PC-9 (cell line): ENCODE data around the gene NCDN. TPM values are rescaled to one million over a fixed set of nuclear protein-coding genes. Genes with fewer than 3 reads are reported as not detected.
"Not testable (repeated sequence)": the region's sequence is repeated elsewhere in the genome, so short reads cannot be mapped to it uniquely, and the experiment has no call there.

Source experiments
- BruUV-seq: library from RNA; stranded (reverse); fragments of 400-500 nt; replicated peaks from 2 replicates; lab custom pipeline; 2021; lab: Mats Ljungman, UMichigan
- CTCF ChIA-PET: fragments of 300-600 bp; sonication (Branson Sonifier 250); formaldehyde crosslinking; loops from one replicate; lab custom pipeline; 2022; ENCODE audit warnings: antibody characterized with exemption; lab: Charles Lee
- POLR2A ChIA-PET: fragments of 300-600 bp; sonication (Branson Sonifier 250); formaldehyde crosslinking; loops from one replicate; lab custom pipeline; 2022; ENCODE audit warnings: antibody characterized with exemption; ENCODE audit not compliant: unreplicated experiment; lab: Charles Lee
- DNase-seq, 2 experiments: peaks; one replicate each; pipeline versions ENCODE4 v3.0.0 to v3.0.0-alpha.2; 2015 to 2022; ENCODE audit warnings: mixed read lengths in 1 of 2
- H2AFZ ChIP-seq: fragments of 200-600 bp; sonication (generic); 2 replicates; pipeline ENCODE4 v1.8.1; 2017; ENCODE audit warnings: antibody characterized with exemption
- H3F3A ChIP-seq: fragments of 200-600 bp; sonication (generic); 2 replicates; pipeline ENCODE4 v1.8.1; 2017; ENCODE audit warnings: antibody characterized with exemption, mild to moderate bottlenecking, low read depth; ENCODE audit not compliant: insufficient read depth
- H3K27ac ChIP-seq: fragments of 200-600 bp; sonication (generic); 2 replicates; pipeline ENCODE4 v1.6.1; 2016; ENCODE audit warnings: mixed run types
- H3K27me3 ChIP-seq: fragments of 200-600 bp; sonication (generic); 2 replicates; pipeline ENCODE4 v1.6.1; 2016; ENCODE audit warnings: low read depth, mixed run types; ENCODE audit not compliant: insufficient read depth
- H3K36me3 ChIP-seq: fragments of 200-600 bp; sonication (generic); 2 replicates; pipeline ENCODE4 v1.6.1; 2016; ENCODE audit warnings: low read depth, mixed run types
- H3K4me1 ChIP-seq: fragments of 200-600 bp; sonication (generic); replicated peaks from 2 replicates; pipeline ENCODE4 v1.6.1; 2016; ENCODE audit warnings: mixed run types; ENCODE audit not compliant: insufficient read depth
- H3K4me2 ChIP-seq: fragments of 200-600 bp; sonication (generic); 2 replicates; pipeline ENCODE4 v1.6.1; 2017; ENCODE audit warnings: mixed run types
- H3K4me3 ChIP-seq: fragments of 200-600 bp; sonication (generic); 2 replicates; pipeline ENCODE4 v1.6.1; 2016; ENCODE audit warnings: mixed run types
- H3K79me2 ChIP-seq: fragments of 200-600 bp; sonication (generic); 2 replicates; pipeline ENCODE4 v1.6.1; 2017; ENCODE audit warnings: low read depth, mixed run types
- H3K9me2 ChIP-seq: fragments of 200-600 bp; sonication (generic); 2 replicates; pipeline ENCODE4 v1.8.1; 2017; ENCODE audit warnings: mild to moderate bottlenecking; ENCODE audit not compliant: insufficient read depth
- H3K9me3 ChIP-seq: fragments of 200-600 bp; sonication (generic); 2 replicates; pipeline ENCODE4 v1.8.1; 2016; ENCODE audit warnings: low read depth; ENCODE audit not compliant: insufficient read depth
- H4K20me1 ChIP-seq: fragments of 200-600 bp; sonication (generic); 2 replicates; pipeline ENCODE4 v1.8.1; 2017; ENCODE audit not compliant: insufficient read depth
- EZH2 ChIP-seq: fragments of 200-600 bp; sonication (generic); IDR thresholded peaks from 2 replicates; pipeline ENCODE4 v1.8.0; 2017; ENCODE audit warnings: antibody characterized with exemption, low read depth
- intact Hi-C: fragments of 100-400 bp; cut with micrococcal nuclease; formaldehyde crosslinking; loops from one replicate; pipeline ENCODE4 v1.10.0; 2022; ENCODE audit not compliant: unreplicated experiment
- total RNA-seq: library from RNA; stranded (reverse); gene quantifications from 2 replicates; pipeline ENCODE4 v1.2.3, GENCODE V29; 2021
- TF ChIP-seq, protein P1 (sequence below): fragments of 200-600 bp; sonication (generic); conservative IDR thresholded peaks from 2 replicates; pipeline ENCODE4 v1.6.1; 2017; ENCODE audit warnings: mixed run types, antibody characterized with exemption, mild to moderate bottlenecking, moderate library complexity

NCDN gene
- total RNA-seq, 1 experiment from 2014 or later, result 26.6 TPM

DNA sequence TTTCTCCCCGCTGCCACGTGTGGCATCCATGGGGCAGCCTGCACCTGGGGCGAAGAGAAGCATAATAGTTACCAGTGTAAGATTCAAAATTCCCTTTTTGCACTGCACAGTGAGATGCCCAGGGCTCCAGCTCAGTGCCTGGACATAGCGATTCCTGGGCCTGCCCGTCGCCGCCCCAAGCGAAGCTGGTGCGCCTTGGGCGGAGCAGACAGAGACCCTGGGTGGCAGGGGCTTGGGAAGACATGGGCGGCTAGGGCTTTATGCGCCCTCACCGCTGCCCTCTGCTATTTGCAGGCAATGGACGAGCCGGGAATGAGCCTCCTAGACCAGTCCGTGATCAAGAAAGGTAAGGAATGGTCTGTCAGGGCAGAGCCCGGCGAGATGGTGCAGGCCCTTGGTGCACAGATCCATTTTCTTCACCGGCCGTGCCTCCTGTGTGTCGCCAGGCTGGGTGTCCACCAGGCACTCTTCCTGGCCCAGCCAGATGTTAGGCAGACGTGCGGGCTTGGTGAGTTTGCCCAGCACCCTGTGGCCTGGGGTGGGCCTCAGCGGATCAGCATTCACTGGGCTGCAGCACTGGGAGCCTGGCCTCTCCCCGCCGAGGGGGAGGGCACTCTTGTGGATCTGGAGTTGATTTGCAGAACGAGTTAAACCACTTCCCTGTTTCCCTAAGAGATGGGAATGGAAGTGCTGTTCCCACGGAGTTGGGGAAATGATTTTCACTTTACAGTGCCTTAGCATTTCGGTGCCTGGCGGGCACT, 17.2 kb downstream of the NCDN start:
- Histone ChIP-seq H3K4me1 (no peaks in the 10 kb centered on the region; the same call in 1 of the 2 replicates), H3K27me3 (no peaks in the 10 kb centered on the region), H3K4me3 (no peak overlapping the region), H3K27ac (no peak overlapping the region), H3F3A (0 out of 2 replicates have a peak, but pooled peaks cover 4% of the 10 kb centered on the region), H3K9me3 (no peaks in the 10 kb centered on the region), H2AFZ (no peak overlapping the region), H3K4me2 (no peak overlapping the region), H4K20me1 (no peaks in the 10 kb centered on the region), H3K79me2 (no peaks in the 10 kb centered on the region), H3K36me3 (no peaks in the 10 kb centered on the region), H3K9me2 (no peaks in the 10 kb centered on the region)
- TF ChIP-seq EZH2, result no peak
- TF ChIP-seq, protein P1, sequence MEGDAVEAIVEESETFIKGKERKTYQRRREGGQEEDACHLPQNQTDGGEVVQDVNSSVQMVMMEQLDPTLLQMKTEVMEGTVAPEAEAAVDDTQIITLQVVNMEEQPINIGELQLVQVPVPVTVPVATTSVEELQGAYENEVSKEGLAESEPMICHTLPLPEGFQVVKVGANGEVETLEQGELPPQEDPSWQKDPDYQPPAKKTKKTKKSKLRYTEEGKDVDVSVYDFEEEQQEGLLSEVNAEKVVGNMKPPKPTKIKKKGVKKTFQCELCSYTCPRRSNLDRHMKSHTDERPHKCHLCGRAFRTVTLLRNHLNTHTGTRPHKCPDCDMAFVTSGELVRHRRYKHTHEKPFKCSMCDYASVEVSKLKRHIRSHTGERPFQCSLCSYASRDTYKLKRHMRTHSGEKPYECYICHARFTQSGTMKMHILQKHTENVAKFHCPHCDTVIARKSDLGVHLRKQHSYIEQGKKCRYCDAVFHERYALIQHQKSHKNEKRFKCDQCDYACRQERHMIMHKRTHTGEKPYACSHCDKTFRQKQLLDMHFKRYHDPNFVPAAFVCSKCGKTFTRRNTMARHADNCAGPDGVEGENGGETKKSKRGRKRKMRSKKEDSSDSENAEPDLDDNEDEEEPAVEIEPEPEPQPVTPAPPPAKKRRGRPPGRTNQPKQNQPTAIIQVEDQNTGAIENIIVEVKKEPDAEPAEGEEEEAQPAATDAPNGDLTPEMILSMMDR, result no peak
- CTCF ChIA-PET, result no interaction called here
- POLR2A ChIA-PET, result no interaction called here
- peak in 1 of 2 experiments; percentile 58 for DNase-seq
- BruUV-seq, result no TSS peak
- intact Hi-C loops, result loop anchor here (5.0 kb wide), 1 partner anchor 67 kb away; the partner anchor contains the start of gene PSMB2

DNA sequence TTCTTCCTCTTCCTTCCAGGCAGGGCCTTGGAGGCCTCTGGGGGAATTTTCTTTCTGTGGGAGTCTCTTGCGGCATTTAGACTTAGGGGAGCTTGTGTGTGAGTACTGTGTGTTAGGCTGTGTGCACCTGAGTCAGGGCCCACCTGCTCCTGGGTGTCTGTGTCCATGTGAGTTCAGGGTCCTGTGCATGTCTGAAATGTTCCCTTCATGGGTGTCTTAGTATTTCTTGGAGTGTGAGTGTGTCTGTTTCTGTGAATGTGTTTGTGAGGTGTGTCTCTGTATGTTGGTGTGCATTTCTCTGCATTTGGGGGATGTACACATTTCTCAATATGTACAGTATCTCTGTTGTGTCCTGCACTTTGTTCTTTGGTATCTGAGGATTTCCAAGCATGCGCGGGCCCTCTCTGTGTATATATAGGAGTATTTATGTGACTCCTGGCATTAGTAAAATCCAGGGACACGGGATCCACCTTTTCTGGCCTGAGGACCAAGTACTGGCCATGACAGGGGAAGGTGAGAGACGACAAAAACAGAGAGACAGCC, 17.9 kb downstream of the NCDN start:
- no peak overlapping the region for H3K4me2 ChIP-seq
- H4K20me1 ChIP-seq, result no peaks in the 10 kb centered on the region
- H3F3A ChIP-seq, result 0 out of 2 replicates have a peak, but pooled peaks cover 4% of the 10 kb centered on the region
- ChIA-PET POLR2A (no interaction called here), CTCF (no interaction called here)
- TF ChIP-seq, protein P1, result no peak
- TF ChIP-seq EZH2, result no peak
- no peak overlapping the region for H2AFZ ChIP-seq
- no peaks in the 10 kb centered on the region for H3K27me3 ChIP-seq
- intact Hi-C loops, result loop anchor here (5.0 kb wide), 1 partner anchor 67 kb away; the partner anchor contains the start of gene PSMB2
- H3K9me2 ChIP-seq, result no peaks in the 10 kb centered on the region
- H3K4me1 ChIP-seq, result no peaks in the 10 kb centered on the region; the same call in 1 of the 2 replicates
- H3K79me2 ChIP-seq, result no peaks in the 10 kb centered on the region
- BruUV-seq, result no TSS peak
- H3K36me3 ChIP-seq, result no peaks in the 10 kb centered on the region
- no peak overlapping the region for H3K4me3 ChIP-seq
- no peak for DNase-seq
- H3K9me3 ChIP-seq, result no peaks in the 10 kb centered on the region
- no peak overlapping the region for H3K27ac ChIP-seq

- no peak overlapping the region for H2AFZ ChIP-seq
- ChIA-PET CTCF (no interaction called here), POLR2A (no interaction called here)
- H3K9me3 ChIP-seq, result no peaks in the 10 kb centered on the region
- H3F3A ChIP-seq, result 0 out of 2 replicates have a peak, but pooled peaks cover 4% of the 10 kb centered on the region
- intact Hi-C loops, result loop anchor here (5.0 kb wide), 1 partner anchor 66 kb away; the partner anchor contains the start of gene PSMB2
- H3K79me2 ChIP-seq, result no peaks in the 10 kb centered on the region
- H3K9me2 ChIP-seq, result no peaks in the 10 kb centered on the region
- no TSS peak for BruUV-seq
- no peaks in the 10 kb centered on the region for H4K20me1 ChIP-seq
- no peaks in the 10 kb centered on the region; the same call in 1 of the 2 replicates for H3K4me1 ChIP-seq
- no peak overlapping the region for H3K4me3 ChIP-seq
- no peak for TF ChIP-seq EZH2
- TF ChIP-seq, protein P1, result no peak
- no peaks in the 10 kb centered on the region for H3K27me3 ChIP-seq
- no peaks in the 10 kb centered on the region for H3K36me3 ChIP-seq
- no peak overlapping the region for H3K4me2 ChIP-seq
- H3K27ac ChIP-seq, result no peak overlapping the region
- no peak for DNase-seq
Observed at GRCh38 chr1:35576061-35576765, 18.6 kb downstream of the NCDN start.

DNA sequence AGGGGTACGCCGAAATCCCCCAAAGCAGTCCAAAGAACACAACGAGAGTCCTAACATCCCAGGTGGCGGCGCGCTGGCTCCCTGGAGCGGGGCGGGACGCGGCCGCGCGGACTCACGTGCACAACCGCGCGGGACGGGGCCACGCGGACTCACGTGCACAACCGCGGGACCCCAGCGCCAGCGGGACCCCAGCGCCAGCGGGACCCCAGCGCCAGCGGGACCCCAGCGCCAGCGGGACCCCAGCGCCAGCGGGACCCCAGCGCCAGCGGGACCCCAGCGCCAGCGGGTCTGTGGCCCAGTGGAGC, 19.1 kb downstream of the NCDN start:
- H3K36me3 ChIP-seq, H3K9me2 ChIP-seq, POLR2A ChIA-PET, BruUV-seq, CTCF ChIA-PET, DNase-seq, H2AFZ ChIP-seq, H3K27ac ChIP-seq, H3F3A ChIP-seq, H3K27me3 ChIP-seq, H3K4me1 ChIP-seq, H4K20me1 ChIP-seq, H3K4me3 ChIP-seq, H3K4me2 ChIP-seq, H3K79me2 ChIP-seq, H3K9me3 ChIP-seq: not testable (repeated sequence)
- intact Hi-C loops, result loop anchor here (5.0 kb wide), 1 partner anchor 66 kb away; the partner anchor contains the start of gene PSMB2
